ENCODE measurements around the gene RIPPLY1. TPM values are rescaled to one million over a fixed set of nuclear protein-coding genes. Genes with fewer than 3 reads are reported as not detected.

Gene RIPPLY1
- total RNA-seq, 1 experiment from 2014 or later: not detected

DNA sequence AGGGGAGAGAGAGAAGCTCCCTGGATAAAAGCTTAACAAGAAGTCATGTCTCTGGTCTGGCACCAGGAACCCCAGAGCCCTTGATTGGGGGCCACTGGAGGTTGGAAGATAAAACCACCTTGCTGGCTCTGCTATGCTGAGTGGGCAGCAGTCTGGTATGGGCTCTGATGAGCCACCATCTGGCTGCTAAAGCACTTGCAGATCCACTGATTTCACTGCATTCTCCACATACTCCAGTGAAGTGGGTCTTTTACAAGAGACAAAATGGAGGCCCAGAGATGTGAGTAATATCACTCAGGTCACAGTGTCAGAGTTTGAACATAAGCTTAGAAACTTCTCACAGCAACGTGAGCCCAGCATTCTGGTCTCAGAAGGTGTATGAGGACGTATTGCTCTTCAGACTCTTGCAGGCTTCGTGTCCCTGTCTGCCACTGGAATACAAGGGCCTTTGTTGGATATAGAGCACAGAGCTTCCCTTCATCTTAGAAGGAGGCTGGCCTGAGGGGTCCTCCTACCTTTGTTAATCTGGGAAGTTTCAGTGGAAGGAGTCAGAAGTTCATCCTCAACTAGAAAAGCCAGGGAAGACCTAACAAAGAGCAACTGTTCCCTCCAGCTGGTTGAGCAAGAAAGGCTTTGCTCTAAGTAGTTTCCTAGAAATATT is 28.8 kb upstream of the RIPPLY1 start:
- TF ChIP-seq EZH2 (IDR thresholded peaks at IDR 0.05; ENCODE audit: low read depth): no peak
- TF ChIP-seq, protein P1, sequence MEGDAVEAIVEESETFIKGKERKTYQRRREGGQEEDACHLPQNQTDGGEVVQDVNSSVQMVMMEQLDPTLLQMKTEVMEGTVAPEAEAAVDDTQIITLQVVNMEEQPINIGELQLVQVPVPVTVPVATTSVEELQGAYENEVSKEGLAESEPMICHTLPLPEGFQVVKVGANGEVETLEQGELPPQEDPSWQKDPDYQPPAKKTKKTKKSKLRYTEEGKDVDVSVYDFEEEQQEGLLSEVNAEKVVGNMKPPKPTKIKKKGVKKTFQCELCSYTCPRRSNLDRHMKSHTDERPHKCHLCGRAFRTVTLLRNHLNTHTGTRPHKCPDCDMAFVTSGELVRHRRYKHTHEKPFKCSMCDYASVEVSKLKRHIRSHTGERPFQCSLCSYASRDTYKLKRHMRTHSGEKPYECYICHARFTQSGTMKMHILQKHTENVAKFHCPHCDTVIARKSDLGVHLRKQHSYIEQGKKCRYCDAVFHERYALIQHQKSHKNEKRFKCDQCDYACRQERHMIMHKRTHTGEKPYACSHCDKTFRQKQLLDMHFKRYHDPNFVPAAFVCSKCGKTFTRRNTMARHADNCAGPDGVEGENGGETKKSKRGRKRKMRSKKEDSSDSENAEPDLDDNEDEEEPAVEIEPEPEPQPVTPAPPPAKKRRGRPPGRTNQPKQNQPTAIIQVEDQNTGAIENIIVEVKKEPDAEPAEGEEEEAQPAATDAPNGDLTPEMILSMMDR (conservative IDR thresholded peaks at IDR 0.05): no peak
- H4K20me1 ChIP-seq (ENCODE audit: insufficient read depth): no peaks in the 10 kb centered on the region
- no peaks in the 10 kb centered on the region for H3K9me2 ChIP-seq (ENCODE audit: insufficient read depth)
- H3K4me3 ChIP-seq: no peak overlapping the region
- no peaks in the 10 kb centered on the region for H3K36me3 ChIP-seq (ENCODE audit: low read depth)
- no peak overlapping the region for H2AFZ ChIP-seq
- peaks cover 12% of the 10 kb centered on the region; the same call in 1 of the 2 replicates for H3F3A ChIP-seq (ENCODE audit: insufficient read depth, low read depth)
- H3K27me3 ChIP-seq (ENCODE audit: insufficient read depth, low read depth): no peaks in the 10 kb centered on the region
- POLR2A ChIA-PET (ENCODE audit: unreplicated experiment): no interaction called here
- peak overlapping the region; percentile 21; the same call in 1 of the 2 replicates for H3K4me2 ChIP-seq
- no peak for DNase-seq
- peak overlapping the region; percentile 71 for H3K27ac ChIP-seq
- no peaks in the 10 kb centered on the region for H3K79me2 ChIP-seq (ENCODE audit: low read depth)
- CTCF ChIA-PET: no interaction called here
- intact Hi-C loops (cut with micrococcal nuclease; ENCODE audit: unreplicated experiment): no loop called here
- H3K9me3 ChIP-seq (ENCODE audit: insufficient read depth, low read depth): no peaks in the 10 kb centered on the region
- peaks cover 29% of the 10 kb centered on the region for H3K4me1 ChIP-seq (replicated peaks; ENCODE audit: insufficient read depth)
- BruUV-seq (replicated peaks): no TSS peak

DNA sequence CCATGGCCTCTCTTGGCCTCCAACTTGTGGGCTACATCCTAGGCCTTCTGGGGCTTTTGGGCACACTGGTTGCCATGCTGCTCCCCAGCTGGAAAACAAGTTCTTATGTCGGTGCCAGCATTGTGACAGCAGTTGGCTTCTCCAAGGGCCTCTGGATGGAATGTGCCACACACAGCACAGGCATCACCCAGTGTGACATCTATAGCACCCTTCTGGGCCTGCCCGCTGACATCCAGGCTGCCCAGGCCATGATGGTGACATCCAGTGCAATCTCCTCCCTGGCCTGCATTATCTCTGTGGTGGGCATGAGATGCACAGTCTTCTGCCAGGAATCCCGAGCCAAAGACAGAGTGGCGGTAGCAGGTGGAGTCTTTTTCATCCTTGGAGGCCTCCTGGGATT is 25.1 kb upstream of the RIPPLY1 start:
- no peaks in the 10 kb centered on the region for H3K27me3 ChIP-seq (ENCODE audit: insufficient read depth, low read depth)
- H3K9me2 ChIP-seq (ENCODE audit: insufficient read depth): no peaks in the 10 kb centered on the region
- TF ChIP-seq, protein P1 (conservative IDR thresholded peaks at IDR 0.05): no peak
- no peak for TF ChIP-seq EZH2 (IDR thresholded peaks at IDR 0.05; ENCODE audit: low read depth)
- no peak overlapping the region for H3K27ac ChIP-seq
- no peaks in the 10 kb centered on the region for H3K9me3 ChIP-seq (ENCODE audit: insufficient read depth, low read depth)
- peaks cover 12% of the 10 kb centered on the region; the same call in 1 of the 2 replicates for H3F3A ChIP-seq (ENCODE audit: insufficient read depth, low read depth)
- H3K4me1 ChIP-seq (replicated peaks; ENCODE audit: insufficient read depth): peaks cover 21% of the 10 kb centered on the region
- no TSS peak for BruUV-seq (replicated peaks)
- no peaks in the 10 kb centered on the region for H4K20me1 ChIP-seq (ENCODE audit: insufficient read depth)
- CTCF ChIA-PET: no interaction called here
- H3K79me2 ChIP-seq (ENCODE audit: low read depth): no peaks in the 10 kb centered on the region
- no peak overlapping the region for H3K4me3 ChIP-seq
- POLR2A ChIA-PET (ENCODE audit: unreplicated experiment): no interaction called here
- H2AFZ ChIP-seq: no peak overlapping the region
- DNase-seq: no peak
- no peak overlapping the region for H3K4me2 ChIP-seq
- intact Hi-C loops (cut with micrococcal nuclease; ENCODE audit: unreplicated experiment): no loop called here
- H3K36me3 ChIP-seq (ENCODE audit: low read depth): no peaks in the 10 kb centered on the region

DNA sequence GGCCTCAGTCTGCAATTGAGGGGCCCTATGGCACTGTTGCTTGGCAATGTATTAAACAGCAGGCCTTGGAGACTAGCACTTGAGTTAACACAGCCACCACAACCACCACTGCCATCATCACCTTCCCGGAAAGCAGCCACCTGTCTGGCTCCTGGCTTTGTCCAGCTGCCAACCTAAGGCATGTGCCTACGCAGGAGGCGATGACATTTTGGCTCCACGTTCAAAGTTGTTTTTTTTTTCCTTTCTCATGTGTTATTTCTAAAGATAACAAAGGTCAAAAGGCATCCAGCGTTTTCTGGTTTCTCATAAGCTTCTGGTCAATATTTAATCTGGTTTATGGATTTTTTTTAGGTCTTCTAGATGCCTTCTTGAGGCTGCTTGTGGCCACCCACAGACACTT is 24.6 kb upstream of the RIPPLY1 start:
- no peak for DNase-seq
- no peaks in the 10 kb centered on the region for H3K27me3 ChIP-seq (ENCODE audit: insufficient read depth, low read depth)
- H3K4me1 ChIP-seq (replicated peaks; ENCODE audit: insufficient read depth): peaks cover 16% of the 10 kb centered on the region
- intact Hi-C loops (cut with micrococcal nuclease; ENCODE audit: unreplicated experiment): no loop called here
- no TSS peak for BruUV-seq (replicated peaks)
- H3F3A ChIP-seq (ENCODE audit: insufficient read depth, low read depth): peaks cover 8% of the 10 kb centered on the region; the same call in 1 of the 2 replicates
- H3K4me2 ChIP-seq: no peak overlapping the region
- no peaks in the 10 kb centered on the region for H4K20me1 ChIP-seq (ENCODE audit: insufficient read depth)
- no peaks in the 10 kb centered on the region for H3K9me3 ChIP-seq (ENCODE audit: insufficient read depth, low read depth)
- POLR2A ChIA-PET (ENCODE audit: unreplicated experiment): no interaction called here
- H3K27ac ChIP-seq: no peak overlapping the region
- H2AFZ ChIP-seq: no peak overlapping the region
- TF ChIP-seq EZH2 (IDR thresholded peaks at IDR 0.05; ENCODE audit: low read depth): no peak
- TF ChIP-seq, protein P1 (conservative IDR thresholded peaks at IDR 0.05): no peak
- H3K79me2 ChIP-seq (ENCODE audit: low read depth): no peaks in the 10 kb centered on the region
- no peaks in the 10 kb centered on the region for H3K9me2 ChIP-seq (ENCODE audit: insufficient read depth)
- CTCF ChIA-PET: no interaction called here
- no peak overlapping the region for H3K4me3 ChIP-seq
- H3K36me3 ChIP-seq (ENCODE audit: low read depth): no peaks in the 10 kb centered on the region

Measured in PC-9 (cell line).